ENCODE results near the gene MORN1. TPM values are rescaled to one million over a fixed set of nuclear protein-coding genes. Genes with fewer than 3 reads are reported as not detected.

MORN1 gene
- polyA plus RNA-seq, 1 of the 3 experiments (the other 2 are of a cell fraction), result 16.3 TPM

- Histone ChIP-seq H3K9ac (no peak overlapping the region), H3K9me2 (no peaks in the 10 kb centered on the region), H3K4me3 (ENCODE audit: low read depth in 2 of 2, low read length in 1 of 2) (no peak overlapping the region), H3K4me1 (ENCODE audit: control insufficient read depth in 1 of 2, insufficient read depth in 2 of 2, low read depth in 1 of 2, low read length in 1 of 2) (peaks cover 0 to 6% of the 10 kb centered on the region in 2 experiments; a peak in 1 of 4 replicates), H3K27me3 (ENCODE audit: insufficient read depth) (no peaks in the 10 kb centered on the region), H3F3A (replicated peaks; ENCODE audit: insufficient read depth) (no peaks in the 10 kb centered on the region), H3K9me3 (no peaks in the 10 kb centered on the region), H4K20me1 (ENCODE audit: insufficient read depth) (no peaks in the 10 kb centered on the region), H2AFZ (ENCODE audit: low read depth) (no peak overlapping the region), H3K27ac (ENCODE audit: low read depth in 2 of 2, low read length in 1 of 2) (no peak overlapping the region), H3K79me2 (ENCODE audit: insufficient read depth) (no peaks in the 10 kb centered on the region), H3K4me2 (no peak overlapping the region), H3K36me3 (replicated peaks in 1 of 2; ENCODE audit: control insufficient read depth in 1 of 2, insufficient read depth in 2 of 2, low read length in 1 of 2) (no peaks in the 10 kb centered on the region)
- CTCF ChIA-PET, result interaction anchor here (0.6 to 10.7 kb wide), 3 partner anchors 10 to 332 kb away, joined by 3 to 292 read pairs (median 3); partner anchors contain the start of gene FAAP20
- POLR2A ChIA-PET, result interaction anchor here (1.4 kb wide), 1 partner anchor 14 kb away, joined by 3 read pairs; the partner anchor contains the start of genes MORN1 and RER1
- no peak for TF ChIP-seq EP300 (IDR thresholded peaks at IDR 0.05; ENCODE audit: borderline replicate concordance in 1 of 2, low read depth in 1 of 2, low read length in 1 of 2)
- TF ChIP-seq RFX5 (IDR thresholded peaks at IDR 0.05; ENCODE audit: low read length), result no peak
- no peak for TF ChIP-seq RCOR1 (IDR thresholded peaks at IDR 0.05; ENCODE audit: low read length)
- no peak for TF ChIP-seq FOSL2 (IDR thresholded peaks at IDR 0.05; ENCODE audit: borderline replicate concordance, low read depth)
- no peak for TF ChIP-seq CHD2 (IDR thresholded peaks at IDR 0.05; ENCODE audit: low read length, partially characterized antibody)
- TF ChIP-seq SMC3 (IDR thresholded peaks at IDR 0.05; ENCODE audit: low read depth, low read length), result no peak
- TF ChIP-seq, protein P1, sequence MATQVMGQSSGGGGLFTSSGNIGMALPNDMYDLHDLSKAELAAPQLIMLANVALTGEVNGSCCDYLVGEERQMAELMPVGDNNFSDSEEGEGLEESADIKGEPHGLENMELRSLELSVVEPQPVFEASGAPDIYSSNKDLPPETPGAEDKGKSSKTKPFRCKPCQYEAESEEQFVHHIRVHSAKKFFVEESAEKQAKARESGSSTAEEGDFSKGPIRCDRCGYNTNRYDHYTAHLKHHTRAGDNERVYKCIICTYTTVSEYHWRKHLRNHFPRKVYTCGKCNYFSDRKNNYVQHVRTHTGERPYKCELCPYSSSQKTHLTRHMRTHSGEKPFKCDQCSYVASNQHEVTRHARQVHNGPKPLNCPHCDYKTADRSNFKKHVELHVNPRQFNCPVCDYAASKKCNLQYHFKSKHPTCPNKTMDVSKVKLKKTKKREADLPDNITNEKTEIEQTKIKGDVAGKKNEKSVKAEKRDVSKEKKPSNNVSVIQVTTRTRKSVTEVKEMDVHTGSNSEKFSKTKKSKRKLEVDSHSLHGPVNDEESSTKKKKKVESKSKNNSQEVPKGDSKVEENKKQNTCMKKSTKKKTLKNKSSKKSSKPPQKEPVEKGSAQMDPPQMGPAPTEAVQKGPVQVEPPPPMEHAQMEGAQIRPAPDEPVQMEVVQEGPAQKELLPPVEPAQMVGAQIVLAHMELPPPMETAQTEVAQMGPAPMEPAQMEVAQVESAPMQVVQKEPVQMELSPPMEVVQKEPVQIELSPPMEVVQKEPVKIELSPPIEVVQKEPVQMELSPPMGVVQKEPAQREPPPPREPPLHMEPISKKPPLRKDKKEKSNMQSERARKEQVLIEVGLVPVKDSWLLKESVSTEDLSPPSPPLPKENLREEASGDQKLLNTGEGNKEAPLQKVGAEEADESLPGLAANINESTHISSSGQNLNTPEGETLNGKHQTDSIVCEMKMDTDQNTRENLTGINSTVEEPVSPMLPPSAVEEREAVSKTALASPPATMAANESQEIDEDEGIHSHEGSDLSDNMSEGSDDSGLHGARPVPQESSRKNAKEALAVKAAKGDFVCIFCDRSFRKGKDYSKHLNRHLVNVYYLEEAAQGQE (IDR thresholded peaks at IDR 0.05; ENCODE audit: low read depth, low read length), result no peak
- TF ChIP-seq MEF2A (IDR thresholded peaks at IDR 0.05; ENCODE audit: borderline replicate concordance, low read depth), result no peak
- no peak for TF ChIP-seq FOXJ3 (CRISPR knock-in tag; IDR thresholded peaks at IDR 0.05)
- TF ChIP-seq GATA2 (CRISPR knock-in tag; IDR thresholded peaks at IDR 0.05), result no peak
- no peak for TF ChIP-seq ELF1 (IDR thresholded peaks at IDR 0.05)
- TF ChIP-seq EZH2phosphoT487 (IDR thresholded peaks at IDR 0.05; ENCODE audit: borderline replicate concordance, low read depth), result no peak
- no peak for DNase-seq
- 80% methylated on average over 15 of the region's 25 CpGs for WGBS (ENCODE audit: low lambda C conversion rate)
Observed at GRCh38 chr1:2376931-2377672, 14.3 kb downstream of the MORN1 start.

DNA sequence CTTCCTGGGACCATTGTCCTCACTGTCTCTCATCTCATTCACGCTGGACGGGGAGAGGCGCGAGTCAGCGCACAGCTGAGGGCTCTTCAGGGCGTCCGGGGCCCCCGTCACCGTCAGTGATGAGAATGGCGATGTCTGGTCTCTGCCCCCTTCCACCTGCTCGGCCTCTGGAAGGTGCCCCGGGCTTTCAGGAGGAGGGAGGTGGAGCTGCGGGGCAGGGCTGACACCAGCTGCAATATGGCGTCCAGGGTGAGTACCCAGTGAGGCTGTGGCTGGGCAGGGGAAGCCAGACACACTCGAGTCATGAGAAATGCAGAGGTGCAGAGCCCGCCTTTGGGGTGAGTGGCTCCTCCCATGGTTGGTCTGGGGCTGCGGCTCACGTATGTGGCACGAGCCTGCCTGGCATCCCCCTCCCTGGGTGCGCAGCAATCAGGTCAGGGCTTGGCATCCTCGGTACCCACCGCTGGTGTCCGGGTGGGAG, 15.1 kb downstream of the MORN1 start:
- Histone ChIP-seq H4K20me1 (ENCODE audit: insufficient read depth) (no peaks in the 10 kb centered on the region), H3K4me1 (ENCODE audit: control insufficient read depth in 1 of 2, insufficient read depth in 2 of 2, low read depth in 1 of 2, low read length in 1 of 2) (peaks cover 0 to 2% of the 10 kb centered on the region in 2 experiments; a peak in 1 of 4 replicates), H3K36me3 (replicated peaks in 1 of 2; ENCODE audit: control insufficient read depth in 1 of 2, insufficient read depth in 2 of 2, low read length in 1 of 2) (no peaks in the 10 kb centered on the region), H3K27ac (ENCODE audit: low read depth in 2 of 2, low read length in 1 of 2) (no peak overlapping the region), H3F3A (replicated peaks; ENCODE audit: insufficient read depth) (no peaks in the 10 kb centered on the region), H2AFZ (ENCODE audit: low read depth) (no peak overlapping the region), H3K4me2 (no peak overlapping the region), H3K9me3 (no peaks in the 10 kb centered on the region), H3K27me3 (ENCODE audit: insufficient read depth) (no peaks in the 10 kb centered on the region), H3K9me2 (no peaks in the 10 kb centered on the region), H3K79me2 (ENCODE audit: insufficient read depth) (no peaks in the 10 kb centered on the region), H3K4me3 (ENCODE audit: low read depth in 2 of 2, low read length in 1 of 2) (no peak overlapping the region), H3K9ac (no peak overlapping the region)
- ChIA-PET POLR2A (interaction anchor here (1.4 kb wide), 1 partner anchor 15 kb away, joined by 3 read pairs; the partner anchor contains the start of genes MORN1 and RER1), CTCF (interaction anchor here (1.6 to 10.7 kb wide), 2 partner anchors 15 to 177 kb away, joined by 8 to 292 read pairs; partner anchors contain the start of genes FAAP20, MORN1 and RER1)
- WGBS (ENCODE audit: low lambda C conversion rate), result 84% methylated on average over 10 of the region's 23 CpGs
- no peak for DNase-seq
- TF ChIP-seq TEAD4 (IDR thresholded peaks at IDR 0.05; ENCODE audit: borderline replicate concordance, insufficient read depth) (no peak), RAD21 (IDR thresholded peaks at IDR 0.05; ENCODE audit: low read length) (no peak), RXRA (IDR thresholded peaks at IDR 0.05; ENCODE audit: borderline replicate concordance, low read depth) (no peak), NFIC (IDR thresholded peaks at IDR 0.05; ENCODE audit: borderline replicate concordance) (no peak), GATA2 (CRISPR knock-in tag; IDR thresholded peaks at IDR 0.05) (no peak), MXI1 (IDR thresholded peaks at IDR 0.05; ENCODE audit: low read depth, low read length) (no peak), JUND (IDR thresholded peaks at IDR 0.05) (no peak)
- TF ChIP-seq, protein P2, sequence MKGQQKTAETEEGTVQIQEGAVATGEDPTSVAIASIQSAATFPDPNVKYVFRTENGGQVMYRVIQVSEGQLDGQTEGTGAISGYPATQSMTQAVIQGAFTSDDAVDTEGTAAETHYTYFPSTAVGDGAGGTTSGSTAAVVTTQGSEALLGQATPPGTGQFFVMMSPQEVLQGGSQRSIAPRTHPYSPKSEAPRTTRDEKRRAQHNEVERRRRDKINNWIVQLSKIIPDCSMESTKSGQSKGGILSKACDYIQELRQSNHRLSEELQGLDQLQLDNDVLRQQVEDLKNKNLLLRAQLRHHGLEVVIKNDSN (IDR thresholded peaks at IDR 0.05; ENCODE audit: borderline replicate concordance, low read depth), result no peak
- TF ChIP-seq, protein P3, sequence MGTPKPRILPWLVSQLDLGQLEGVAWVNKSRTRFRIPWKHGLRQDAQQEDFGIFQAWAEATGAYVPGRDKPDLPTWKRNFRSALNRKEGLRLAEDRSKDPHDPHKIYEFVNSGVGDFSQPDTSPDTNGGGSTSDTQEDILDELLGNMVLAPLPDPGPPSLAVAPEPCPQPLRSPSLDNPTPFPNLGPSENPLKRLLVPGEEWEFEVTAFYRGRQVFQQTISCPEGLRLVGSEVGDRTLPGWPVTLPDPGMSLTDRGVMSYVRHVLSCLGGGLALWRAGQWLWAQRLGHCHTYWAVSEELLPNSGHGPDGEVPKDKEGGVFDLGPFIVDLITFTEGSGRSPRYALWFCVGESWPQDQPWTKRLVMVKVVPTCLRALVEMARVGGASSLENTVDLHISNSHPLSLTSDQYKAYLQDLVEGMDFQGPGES (IDR thresholded peaks at IDR 0.05; ENCODE audit: low read depth, low read length), result no peak
- TF ChIP-seq, protein P4, sequence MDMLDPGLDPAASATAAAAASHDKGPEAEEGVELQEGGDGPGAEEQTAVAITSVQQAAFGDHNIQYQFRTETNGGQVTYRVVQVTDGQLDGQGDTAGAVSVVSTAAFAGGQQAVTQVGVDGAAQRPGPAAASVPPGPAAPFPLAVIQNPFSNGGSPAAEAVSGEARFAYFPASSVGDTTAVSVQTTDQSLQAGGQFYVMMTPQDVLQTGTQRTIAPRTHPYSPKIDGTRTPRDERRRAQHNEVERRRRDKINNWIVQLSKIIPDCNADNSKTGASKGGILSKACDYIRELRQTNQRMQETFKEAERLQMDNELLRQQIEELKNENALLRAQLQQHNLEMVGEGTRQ (IDR thresholded peaks at IDR 0.05; ENCODE audit: borderline replicate concordance, low read depth, low read length), result no peak

All from SK-N-SH (cell line).